SIG-M5 (cell line): ENCODE measurements around the gene ARID1B.

Experiments
- DNase-seq: peaks from one replicate; lab custom pipeline; 2025; lab: John Stamatoyannopoulos, UW

ARID1B gene

GRCh38 chr6:157159348-157159747 is 382.2 kb downstream of the ARID1B start:
- DNase-seq, result no peak

- DNase-seq, result no peak
Observed at GRCh38 chr6:157161912-157162311, 384.7 kb downstream of the ARID1B start.

GRCh38 chr6:157162766-157163433 is 385.7 kb downstream of the ARID1B start:
- no peak for DNase-seq

GRCh38 chr6:157163434-157164159 is 386.4 kb downstream of the ARID1B start:
- DNase-seq, result no peak

GRCh38 chr6:157164972-157165371 is 387.8 kb downstream of the ARID1B start:
- no peak for DNase-seq

- DNase-seq, result no peak
Observed at GRCh38 chr6:157166784-157167183, 389.6 kb downstream of the ARID1B start.

- no peak for DNase-seq
Observed at GRCh38 chr6:157167837-157168236, 390.7 kb downstream of the ARID1B start.

GRCh38 chr6:157168471-157168870 is 391.3 kb downstream of the ARID1B start:
- DNase-seq, result no peak

GRCh38 chr6:157169226-157169625 is 392.0 kb downstream of the ARID1B start:
- DNase-seq, result no peak

- no peak for DNase-seq
Observed at GRCh38 chr6:157169656-157170055, 392.5 kb downstream of the ARID1B start.

GRCh38 chr6:157170535-157170934 is 393.4 kb downstream of the ARID1B start:
- no peak for DNase-seq

- DNase-seq, result no peak
Observed at GRCh38 chr6:157171801-157172200, 394.6 kb downstream of the ARID1B start.

GRCh38 chr6:157172231-157172701 is 395.1 kb downstream of the ARID1B start:
- DNase-seq, result no peak

GRCh38 chr6:157172830-157173536 is 395.8 kb downstream of the ARID1B start:
- no peak for DNase-seq

- DNase-seq, result no peak
Observed at GRCh38 chr6:157173776-157174175, 396.6 kb downstream of the ARID1B start.

GRCh38 chr6:157174731-157175130 is 397.6 kb downstream of the ARID1B start:
- no peak for DNase-seq

- DNase-seq, result no peak
Observed at GRCh38 chr6:157177731-157178336, 400.7 kb downstream of the ARID1B start.

- no peak for DNase-seq
Observed at GRCh38 chr6:157181649-157182048, 404.5 kb downstream of the ARID1B start.

- no peak for DNase-seq
Observed at GRCh38 chr6:157182503-157183264, 405.5 kb downstream of the ARID1B start.

- no peak for DNase-seq
Observed at GRCh38 chr6:157184202-157185015, 407.2 kb downstream of the ARID1B start.

- no peak for DNase-seq
Observed at GRCh38 chr6:157185171-157185570, 408.0 kb downstream of the ARID1B start.
